ENCODE measurements around the gene SLC25A3. TPM values are rescaled to one million over a fixed set of nuclear protein-coding genes. Genes with fewer than 3 reads are reported as not detected.

The SLC25A3 gene
- total RNA-seq, 2 donors from 2014 or later, result 202 to 291 TPM

DNA sequence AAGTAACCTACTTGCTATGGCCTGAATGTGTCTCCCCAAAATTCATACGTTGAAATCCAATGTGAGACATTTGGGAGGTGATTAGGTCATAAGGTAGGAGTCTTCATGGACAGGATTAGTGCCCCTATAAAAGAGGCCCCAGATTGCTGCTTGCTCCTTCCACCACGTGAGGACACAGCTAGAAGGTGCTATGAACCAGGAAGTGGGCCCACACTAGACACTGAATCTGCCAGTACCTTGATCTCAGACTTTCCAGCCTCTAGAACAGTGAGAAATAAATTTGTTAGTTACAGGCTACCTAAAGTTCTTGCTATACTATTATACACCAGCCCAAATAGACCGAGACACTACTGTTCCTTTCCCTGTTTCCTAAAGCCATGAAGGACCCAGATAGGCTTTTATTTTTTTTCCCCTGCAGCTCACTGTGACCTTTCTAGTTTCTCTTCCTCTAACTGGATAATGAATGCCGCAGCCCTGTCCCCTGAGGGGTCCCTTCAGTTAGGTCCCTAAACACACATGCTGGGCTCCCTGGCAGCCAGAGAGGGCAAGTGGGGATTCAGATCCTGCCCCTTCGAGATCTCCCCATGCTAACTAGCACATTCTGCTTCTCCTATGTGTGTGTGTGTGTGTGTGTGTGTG lies 19.3 kb downstream of the SLC25A3 start:
- no peaks in the 10 kb centered on the region for H3K9me3 ChIP-seq
- no peak for DNase-seq
- H3K36me3 ChIP-seq (replicated peaks in 1 of 2; ENCODE audit: insufficient read depth in 1 of 2, low read depth in 2 of 2), result no peaks in the 10 kb centered on the region
- WGBS, 2 donors, result 68 to 73% methylated on average over 5 of the region's 5 CpGs
- ATAC-seq, result no peak
- H3K4me3 ChIP-seq, result no peak overlapping the region
- H3K4me1 ChIP-seq, result no peaks in the 10 kb centered on the region
- no peaks in the 10 kb centered on the region for H3K27me3 ChIP-seq
- no peak overlapping the region for H3K27ac ChIP-seq
- TF ChIP-seq POLR2A (IDR thresholded peaks at IDR 0.05) (no peak), CTCF (IDR thresholded peaks at IDR 0.05) (no peak)
- intact Hi-C loops (cut with DNase I), result no loop called here

GRCh38 chr12:98618952-98619351 lies 25.5 kb downstream of the SLC25A3 start:
- H3K9me3 ChIP-seq, result no peaks in the 10 kb centered on the region
- H3K27me3 ChIP-seq, result no peaks in the 10 kb centered on the region
- 71 to 74% methylated on average over 4 of the region's 4 CpGs for WGBS, 2 donors
- no peak overlapping the region for H3K4me3 ChIP-seq
- TF ChIP-seq POLR2A (IDR thresholded peaks at IDR 0.05) (no peak), CTCF (IDR thresholded peaks at IDR 0.05) (no peak)
- peak overlapping the region in 1 of 4 donors; percentile 21 for H3K27ac ChIP-seq
- no peaks in the 10 kb centered on the region for H3K4me1 ChIP-seq
- intact Hi-C loops (cut with DNase I), result no loop called here
- ATAC-seq (no peak), DNase-seq (no peak)
- no peaks in the 10 kb centered on the region for H3K36me3 ChIP-seq (replicated peaks in 1 of 2; ENCODE audit: insufficient read depth in 1 of 2, low read depth in 2 of 2)

GRCh38 chr12:98635657-98636323 lies 42.3 kb downstream of the SLC25A3 start:
- intact Hi-C loops (cut with DNase I), result no loop called here
- TF ChIP-seq POLR2A (IDR thresholded peaks at IDR 0.05) (no peak), CTCF (IDR thresholded peaks at IDR 0.05) (no peak)
- DNase-seq (no peak), ATAC-seq (no peak)
- Histone ChIP-seq H3K9me3 (no peaks in the 10 kb centered on the region), H3K27me3 (no peaks in the 10 kb centered on the region), H3K4me1 (no peaks in the 10 kb centered on the region), H3K4me3 (no peak overlapping the region), H3K27ac (no peak overlapping the region), H3K36me3 (replicated peaks in 1 of 2; ENCODE audit: insufficient read depth in 1 of 2, low read depth in 2 of 2) (no peaks in the 10 kb centered on the region)
- WGBS, 2 donors, result 80 to 86% methylated on average over 4 of the region's 4 CpGs

DNA sequence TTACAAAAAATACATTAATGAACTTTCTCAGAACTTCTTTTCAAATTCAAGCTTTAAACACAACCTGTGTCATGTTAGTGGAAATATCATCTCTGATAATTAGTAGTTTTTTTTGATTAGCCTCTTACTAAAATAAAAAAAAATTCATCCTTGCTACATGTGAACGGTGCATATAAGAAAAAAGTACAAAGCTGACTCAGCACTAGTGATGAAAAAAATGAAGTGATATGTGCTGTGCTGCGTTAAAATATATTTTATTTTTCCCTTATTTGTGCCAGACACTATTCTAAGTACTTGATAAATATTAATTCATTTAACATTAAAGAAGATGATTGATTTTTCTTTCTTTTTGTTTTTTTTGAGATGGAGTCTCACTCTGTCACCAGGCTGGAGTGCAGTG lies 43.6 kb downstream of the SLC25A3 start:
- Histone ChIP-seq H3K4me1 (no peaks in the 10 kb centered on the region), H3K4me3 (no peak overlapping the region), H3K36me3 (replicated peaks in 1 of 2; ENCODE audit: insufficient read depth in 1 of 2, low read depth in 2 of 2) (no peaks in the 10 kb centered on the region), H3K27me3 (no peaks in the 10 kb centered on the region), H3K9me3 (no peaks in the 10 kb centered on the region), H3K27ac (no peak overlapping the region)
- intact Hi-C loops (cut with DNase I), result no loop called here
- TF ChIP-seq POLR2A (IDR thresholded peaks at IDR 0.05), result no peak
- TF ChIP-seq CTCF (IDR thresholded peaks at IDR 0.05), result no peak
- ATAC-seq (no peak), DNase-seq (no peak)
- 75% methylated on average over 2 of the region's 2 CpGs for WGBS, 2 donors

DNA sequence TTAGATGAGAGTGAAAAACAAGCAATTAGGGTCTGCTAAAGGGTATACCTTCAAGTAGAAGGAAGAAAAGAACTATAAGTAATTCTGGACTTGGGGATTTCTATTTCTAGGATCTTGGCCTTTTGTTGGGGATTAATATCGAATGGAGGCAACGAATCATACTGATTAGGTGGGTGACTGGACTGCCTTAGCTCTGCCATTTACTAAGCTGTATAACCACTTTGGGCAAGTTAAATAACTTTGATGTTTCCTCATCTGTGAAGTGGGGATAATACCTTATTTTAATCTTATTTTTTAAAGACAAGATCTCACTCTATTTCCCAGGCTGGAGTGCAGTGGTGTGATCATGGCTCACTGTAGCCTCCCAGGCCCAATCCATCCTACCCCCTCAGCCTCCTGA lies 44.5 kb downstream of the SLC25A3 start:
- 95 to 96% methylated on average over 2 of the region's 2 CpGs for WGBS, 2 donors
- no peaks in the 10 kb centered on the region for H3K9me3 ChIP-seq
- H3K27ac ChIP-seq, result no peak overlapping the region
- no peaks in the 10 kb centered on the region for H3K36me3 ChIP-seq (replicated peaks in 1 of 2; ENCODE audit: insufficient read depth in 1 of 2, low read depth in 2 of 2)
- TF ChIP-seq CTCF (IDR thresholded peaks at IDR 0.05), result no peak
- no peak for TF ChIP-seq POLR2A (IDR thresholded peaks at IDR 0.05)
- DNase-seq, result no peak
- intact Hi-C loops (cut with DNase I), result no loop called here
- H3K27me3 ChIP-seq, result no peaks in the 10 kb centered on the region
- ATAC-seq, result no peak
- no peak overlapping the region for H3K4me3 ChIP-seq
- no peaks in the 10 kb centered on the region for H3K4me1 ChIP-seq

Measured in body of pancreas (tissue), 4 donors.